ENCODE results near the gene BLOC1S1. TPM values are rescaled to one million over a fixed set of nuclear protein-coding genes. Genes with fewer than 3 reads are reported as not detected.

Gene BLOC1S1
- total RNA-seq, 2 experiments from 2014 or later, result 139 to 152 TPM

DNA sequence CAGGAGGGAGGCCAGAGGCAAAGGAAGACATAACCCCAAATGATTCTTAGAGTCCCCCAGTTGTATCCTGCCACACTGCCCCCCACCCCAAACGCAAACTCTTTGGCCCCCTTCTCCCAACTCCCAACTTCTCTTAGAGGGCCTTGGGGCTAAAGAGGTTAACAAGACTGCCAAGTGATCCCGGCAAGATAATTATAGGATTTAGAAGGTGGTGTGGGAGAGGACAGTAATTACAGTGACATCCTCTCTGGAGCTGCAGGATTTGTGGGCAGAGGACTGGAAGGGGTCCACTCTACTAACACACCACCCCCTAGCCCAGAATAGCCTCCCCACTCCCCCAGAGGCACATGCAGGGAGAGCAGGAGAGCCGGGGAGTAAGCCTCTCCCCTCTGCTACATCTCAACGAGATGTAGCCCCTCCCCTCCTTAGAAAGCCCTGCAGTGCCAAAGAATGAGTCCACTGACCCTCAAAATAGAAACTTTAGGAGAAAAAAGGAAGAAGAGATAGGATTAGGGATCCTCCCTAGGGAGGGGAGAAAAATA lies 21.8 kb downstream of the BLOC1S1 start:
- intact Hi-C loops (cut with micrococcal nuclease; ENCODE audit: unreplicated experiment), result loop anchor here (1.0 to 2.0 kb wide), 9 partner anchors 7 to 451 kb away; partner anchors contain the start of genes PYM1, RPL41, RPS26 and SARNP
- Histone ChIP-seq H3K9me3 (ENCODE audit: low read length) (no peaks in the 10 kb centered on the region), H2AFZ (ENCODE audit: low read length) (peak overlapping the region; percentile 79; the same call in 1 of the 2 replicates), H3K9me2 (ENCODE audit: insufficient read depth, low read length) (no peaks in the 10 kb centered on the region), H3K79me2 (ENCODE audit: insufficient read depth, low read depth, low read length) (no peaks in the 10 kb centered on the region), H4K20me1 (ENCODE audit: insufficient read depth, low read length) (no peaks in the 10 kb centered on the region), H3K4me2 (ENCODE audit: low read length) (peak overlapping the region; percentile 94), H3K4me1 (ENCODE audit: insufficient read depth, low read length, poor library complexity, severe bottlenecking) (peaks cover 25% of the 10 kb centered on the region), H3K36me3 (ENCODE audit: insufficient read depth, low read length) (no peaks in the 10 kb centered on the region), H3K4me3 (ENCODE audit: low read depth, low read length, poor library complexity, severe bottlenecking) (peak overlapping the region; percentile 72), H3K27ac (ENCODE audit: low read depth, low read length, poor library complexity, severe bottlenecking) (peak overlapping the region; percentile 66)
- POLR2A ChIA-PET, result interaction anchor here (0.6 to 3.1 kb wide), 16 partner anchors 8 to 1709 kb away, joined by 3 to 14 read pairs (median 4); partner anchors contain the start of genes BLOC1S1, CD63, ORMDL2 and PA2G4
- DNase-seq (ENCODE audit: low spot score), result peak; percentile 31
- no TSS peak for BruUV-seq (replicated peaks)
- TF ChIP-seq, protein P1, sequence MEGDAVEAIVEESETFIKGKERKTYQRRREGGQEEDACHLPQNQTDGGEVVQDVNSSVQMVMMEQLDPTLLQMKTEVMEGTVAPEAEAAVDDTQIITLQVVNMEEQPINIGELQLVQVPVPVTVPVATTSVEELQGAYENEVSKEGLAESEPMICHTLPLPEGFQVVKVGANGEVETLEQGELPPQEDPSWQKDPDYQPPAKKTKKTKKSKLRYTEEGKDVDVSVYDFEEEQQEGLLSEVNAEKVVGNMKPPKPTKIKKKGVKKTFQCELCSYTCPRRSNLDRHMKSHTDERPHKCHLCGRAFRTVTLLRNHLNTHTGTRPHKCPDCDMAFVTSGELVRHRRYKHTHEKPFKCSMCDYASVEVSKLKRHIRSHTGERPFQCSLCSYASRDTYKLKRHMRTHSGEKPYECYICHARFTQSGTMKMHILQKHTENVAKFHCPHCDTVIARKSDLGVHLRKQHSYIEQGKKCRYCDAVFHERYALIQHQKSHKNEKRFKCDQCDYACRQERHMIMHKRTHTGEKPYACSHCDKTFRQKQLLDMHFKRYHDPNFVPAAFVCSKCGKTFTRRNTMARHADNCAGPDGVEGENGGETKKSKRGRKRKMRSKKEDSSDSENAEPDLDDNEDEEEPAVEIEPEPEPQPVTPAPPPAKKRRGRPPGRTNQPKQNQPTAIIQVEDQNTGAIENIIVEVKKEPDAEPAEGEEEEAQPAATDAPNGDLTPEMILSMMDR (conservative IDR thresholded peaks at IDR 0.05; ENCODE audit: low read length), result peak; percentile 18; the same call in 1 of the 2 replicates
- no peak for TF ChIP-seq EZH2phosphoT487 (IDR thresholded peaks at IDR 0.05; ENCODE audit: borderline replicate concordance, low read depth, low read length)
- CTCF ChIA-PET (ENCODE audit: unreplicated experiment), result interaction anchor here (0.6 to 2.9 kb wide), 12 partner anchors 8 to 451 kb away, joined by 3 to 19 read pairs (median 3); partner anchors contain the start of gene CD63

DNA sequence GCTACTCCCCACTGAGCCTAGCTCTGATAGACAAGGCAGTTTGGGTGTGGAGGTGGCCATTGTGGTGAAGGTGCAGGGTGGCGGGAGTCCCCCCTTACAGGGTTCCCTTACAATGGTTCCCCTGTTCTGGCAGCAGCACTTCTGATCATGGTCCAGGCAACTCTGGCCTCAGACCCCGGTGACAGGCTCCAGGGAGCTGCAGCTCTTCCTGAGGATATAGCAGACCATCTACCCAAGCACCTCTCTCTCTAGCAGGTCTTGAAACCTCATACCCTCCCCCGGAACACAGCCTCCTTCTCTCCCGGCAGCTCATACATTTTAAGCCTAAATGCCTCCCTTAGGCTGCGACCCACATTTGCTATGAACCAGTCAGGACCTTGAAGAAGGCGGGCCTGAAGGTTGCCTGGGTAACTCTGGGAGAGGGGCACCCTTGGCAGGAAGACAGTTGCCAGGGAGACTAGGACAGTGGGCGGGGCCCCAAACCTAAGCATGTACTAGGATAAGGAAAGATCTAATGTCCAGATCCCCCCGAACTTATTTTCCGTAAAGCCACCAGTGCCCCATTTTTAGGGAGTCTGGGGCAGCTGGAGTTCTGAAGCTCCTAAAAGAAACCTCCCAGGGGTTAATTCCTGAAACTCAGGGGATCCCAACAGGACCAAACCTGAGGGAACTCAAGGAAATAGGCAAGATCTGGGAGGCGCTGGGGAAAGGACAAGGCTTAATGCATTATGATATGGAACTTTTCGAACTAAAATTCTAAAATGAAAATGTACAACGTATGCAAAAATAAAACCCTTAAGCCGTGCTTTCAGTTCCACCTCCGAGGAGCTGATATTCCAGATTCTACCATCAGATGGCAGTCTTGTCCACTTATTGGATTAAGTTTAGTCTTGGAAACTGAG lies 22.5 kb downstream of the BLOC1S1 start:
- TF ChIP-seq, protein P1 (conservative IDR thresholded peaks at IDR 0.05; ENCODE audit: low read length), result peak; percentile 94
- no peak for TF ChIP-seq EZH2phosphoT487 (IDR thresholded peaks at IDR 0.05; ENCODE audit: borderline replicate concordance, low read depth, low read length)
- no TSS peak for BruUV-seq (replicated peaks)
- Histone ChIP-seq H4K20me1 (ENCODE audit: insufficient read depth, low read length) (no peaks in the 10 kb centered on the region), H3K36me3 (ENCODE audit: insufficient read depth, low read length) (no peaks in the 10 kb centered on the region), H3K4me3 (ENCODE audit: low read depth, low read length, poor library complexity, severe bottlenecking) (peak overlapping the region; percentile 72), H3K4me1 (ENCODE audit: insufficient read depth, low read length, poor library complexity, severe bottlenecking) (peaks cover 26% of the 10 kb centered on the region), H3K4me2 (ENCODE audit: low read length) (peak overlapping the region; percentile 94), H3K27ac (ENCODE audit: low read depth, low read length, poor library complexity, severe bottlenecking) (peak overlapping the region; percentile 66), H2AFZ (ENCODE audit: low read length) (peak overlapping the region; percentile 79; the same call in 1 of the 2 replicates), H3K9me2 (ENCODE audit: insufficient read depth, low read length) (no peaks in the 10 kb centered on the region), H3K79me2 (ENCODE audit: insufficient read depth, low read depth, low read length) (no peaks in the 10 kb centered on the region), H3K9me3 (ENCODE audit: low read length) (no peaks in the 10 kb centered on the region)
- ChIA-PET POLR2A (interaction anchor here (0.6 to 3.1 kb wide), 18 partner anchors 9 to 1708 kb away, joined by 3 to 14 read pairs (median 4); partner anchors contain the start of genes BLOC1S1, CD63, ESYT1 and ORMDL2), CTCF (ENCODE audit: unreplicated experiment) (interaction anchor here (0.6 to 2.9 kb wide), 16 partner anchors 9 to 450 kb away, joined by 3 to 19 read pairs (median 3); partner anchors contain the start of genes CD63 and ORMDL2)
- peak; percentile 96 for DNase-seq (ENCODE audit: low spot score)
- intact Hi-C loops (cut with micrococcal nuclease; ENCODE audit: unreplicated experiment), result loop anchor here (1.0 to 2.0 kb wide), 9 partner anchors 8 to 450 kb away; partner anchors contain the start of genes PYM1, RPL41, RPS26 and SARNP

Data from OCI-LY7 (cell line).